ENCODE results near the gene CLDN3. TPM values are rescaled to one million over a fixed set of nuclear protein-coding genes. Genes with fewer than 3 reads are reported as not detected.
A peak's percentile ranks its signal among the peaks of the same experiment; 100 is the strongest.

Gene CLDN3
- total and polyA plus RNA-seq, 9 of the 15 experiments (the other 6 are each of a cell fraction or from before 2014, with no cell fraction given), result 0.29 TPM; not detected in 8

DNA sequence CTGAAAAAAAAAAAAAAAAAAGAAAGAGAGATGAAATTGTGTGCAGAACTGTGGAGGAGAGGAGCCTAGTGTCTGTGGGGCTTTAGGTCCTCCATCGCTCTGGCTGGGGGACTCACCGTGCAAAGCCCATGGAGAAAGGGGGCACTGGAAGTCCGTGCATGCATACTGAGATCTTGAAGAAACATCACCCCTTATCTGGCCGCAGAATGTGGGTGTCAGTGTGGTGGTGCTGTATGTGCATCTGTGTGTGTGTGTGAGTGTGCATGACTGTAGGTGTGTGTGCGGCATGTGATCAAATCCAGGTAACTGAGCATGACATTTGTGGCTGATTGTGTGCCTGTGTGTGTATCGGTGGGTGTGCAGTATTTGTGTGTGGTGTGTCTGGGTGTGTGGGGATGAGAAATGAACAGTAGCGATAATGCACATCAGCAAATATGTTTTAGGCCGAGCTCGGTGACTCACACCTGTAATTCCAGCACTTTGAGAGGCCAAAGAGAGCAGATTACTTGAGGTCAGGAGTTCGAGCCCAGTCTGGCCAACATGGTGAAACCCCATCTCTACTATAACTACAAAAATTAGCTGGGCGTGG lies 8.8 kb upstream of the CLDN3 start (continued):
- TF ChIP-seq, protein P1, sequence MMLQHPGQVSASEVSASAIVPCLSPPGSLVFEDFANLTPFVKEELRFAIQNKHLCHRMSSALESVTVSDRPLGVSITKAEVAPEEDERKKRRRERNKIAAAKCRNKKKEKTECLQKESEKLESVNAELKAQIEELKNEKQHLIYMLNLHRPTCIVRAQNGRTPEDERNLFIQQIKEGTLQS (IDR thresholded peaks at IDR 0.05), result 0 out of 2 replicates have a peak, but pooled peaks have one; percentile 19
- TF ChIP-seq, protein P1 (CRISPR knock-in tag; conservative IDR thresholded peaks at IDR 0.05), result no peak
- TF ChIP-seq TRIM24 (IDR thresholded peaks at IDR 0.05) (0 out of 4 replicates have a peak, but pooled peaks of 1 of the 2 experiments have one; percentile 25), SIN3B (IDR thresholded peaks at IDR 0.05; ENCODE audit: low read depth) (no peak), ZEB2 (IDR thresholded peaks at IDR 0.05) (0 out of 2 replicates have a peak, but pooled peaks have one; percentile 39), CREM (IDR thresholded peaks at IDR 0.05; ENCODE audit: low read depth) (no peak), RBBP5 (IDR thresholded peaks at IDR 0.05; ENCODE audit: borderline replicate concordance, insufficient read depth, low read length, poor library complexity, severe bottlenecking) (no peak), RNF2 (IDR thresholded peaks at IDR 0.05) (no peak), CC2D1A (IDR thresholded peaks at IDR 0.05) (no peak), ZNF316 (IDR thresholded peaks at IDR 0.05) (peak; percentile 86), ZNF668 (CRISPR knock-in tag; IDR thresholded peaks at IDR 0.05) (no peak), CBFA2T3 (IDR thresholded peaks at IDR 0.05) (peak; percentile 58), JUND (IDR thresholded peaks at IDR 0.05; ENCODE audit: borderline replicate concordance, low read depth, low read length) (no peak), JUND (tag; IDR thresholded peaks at IDR 0.05; ENCODE audit: borderline replicate concordance, low read depth, low read length) (0 out of 3 replicates have a peak, but pooled peaks have one; percentile 15), HDAC1 (IDR thresholded peaks at IDR 0.05) (peak in 1 of 2 experiments; percentile 56; a peak in 2 of 4 replicates), ZHX1 (conservative IDR thresholded peaks at IDR 0.05; ENCODE audit: low read length) (no peak), SMARCE1 (IDR thresholded peaks at IDR 0.05) (0 out of 2 replicates have a peak, but pooled peaks have one; percentile 24)
- TF ChIP-seq, protein P2, sequence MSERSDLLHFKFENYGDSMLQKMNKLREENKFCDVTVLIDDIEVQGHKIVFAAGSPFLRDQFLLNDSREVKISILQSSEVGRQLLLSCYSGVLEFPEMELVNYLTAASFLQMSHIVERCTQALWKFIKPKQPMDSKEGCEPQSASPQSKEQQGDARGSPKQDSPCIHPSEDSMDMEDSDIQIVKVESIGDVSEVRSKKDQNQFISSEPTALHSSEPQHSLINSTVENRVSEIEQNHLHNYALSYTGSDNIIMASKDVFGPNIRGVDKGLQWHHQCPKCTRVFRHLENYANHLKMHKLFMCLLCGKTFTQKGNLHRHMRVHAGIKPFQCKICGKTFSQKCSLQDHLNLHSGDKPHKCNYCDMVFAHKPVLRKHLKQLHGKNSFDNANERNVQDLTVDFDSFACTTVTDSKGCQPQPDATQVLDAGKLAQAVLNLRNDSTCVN (CRISPR knock-in tag; IDR thresholded peaks at IDR 0.05), result 0 out of 2 replicates have a peak, but pooled peaks have one; percentile 35
- TF ChIP-seq, protein P3, sequence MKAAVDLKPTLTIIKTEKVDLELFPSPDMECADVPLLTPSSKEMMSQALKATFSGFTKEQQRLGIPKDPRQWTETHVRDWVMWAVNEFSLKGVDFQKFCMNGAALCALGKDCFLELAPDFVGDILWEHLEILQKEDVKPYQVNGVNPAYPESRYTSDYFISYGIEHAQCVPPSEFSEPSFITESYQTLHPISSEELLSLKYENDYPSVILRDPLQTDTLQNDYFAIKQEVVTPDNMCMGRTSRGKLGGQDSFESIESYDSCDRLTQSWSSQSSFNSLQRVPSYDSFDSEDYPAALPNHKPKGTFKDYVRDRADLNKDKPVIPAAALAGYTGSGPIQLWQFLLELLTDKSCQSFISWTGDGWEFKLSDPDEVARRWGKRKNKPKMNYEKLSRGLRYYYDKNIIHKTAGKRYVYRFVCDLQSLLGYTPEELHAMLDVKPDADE (conservative IDR thresholded peaks at IDR 0.05; ENCODE audit: control insufficient read depth, low read depth, low read length), result no peak
